ENCODE measurements around the gene GNG7. TPM values are rescaled to one million over a fixed set of nuclear protein-coding genes. Genes with fewer than 3 reads are reported as not detected.

GNG7 gene
- total RNA-seq, 1 experiment from 2014 or later: 0.87 TPM

GRCh38 chr19:2701361-2702169, 929 bp downstream of the GNG7 start:
- intact Hi-C loops (cut with micrococcal nuclease; ENCODE audit: unreplicated experiment): no loop called here
- Mint-ChIP-seq H3K4me3 (ENCODE audit: low read depth, unreplicated experiment) (peak overlapping the region; percentile 51), H3K27me3 (ENCODE audit: unreplicated experiment) (peaks cover 25% of the 10 kb centered on the region), H3K4me1 (ENCODE audit: low read depth, unreplicated experiment) (no peaks in the 10 kb centered on the region), H3K9me3 (ENCODE audit: low read depth, unreplicated experiment) (no peaks in the 10 kb centered on the region), H3K36me3 (ENCODE audit: insufficient read depth, unreplicated experiment) (peaks cover 6% of the 10 kb centered on the region), H3K27ac (ENCODE audit: unreplicated experiment) (peak overlapping the region; percentile 18)
- no TSS peak for BruUV-seq (replicated peaks)
- TF ChIP-seq CTCF (IDR thresholded peaks at IDR 0.05; ENCODE audit: unreplicated experiment): no peak
- CTCF ChIA-PET: interaction anchor here (0.6 to 1.2 kb wide), 3 partner anchors 16 to 1749 kb away, joined by 3 to 10 read pairs (median 5); no protein-coding TSS in a partner anchor
- DNase-seq: no peak

- Mint-ChIP-seq H3K9me3 (ENCODE audit: low read depth, unreplicated experiment) (no peaks in the 10 kb centered on the region), H3K4me1 (ENCODE audit: low read depth, unreplicated experiment) (no peaks in the 10 kb centered on the region), H3K36me3 (ENCODE audit: insufficient read depth, unreplicated experiment) (peaks cover 6% of the 10 kb centered on the region), H3K27me3 (ENCODE audit: unreplicated experiment) (peaks cover 33% of the 10 kb centered on the region), H3K4me3 (ENCODE audit: low read depth, unreplicated experiment) (no peak overlapping the region), H3K27ac (ENCODE audit: unreplicated experiment) (no peak overlapping the region)
- no TSS peak for BruUV-seq (replicated peaks)
- CTCF ChIA-PET: interaction anchor here (0.7 to 1.2 kb wide), 2 partner anchors 26 to 1750 kb away, joined by 5 to 10 read pairs; no protein-coding TSS in a partner anchor
- DNase-seq: no peak
- intact Hi-C loops (cut with micrococcal nuclease; ENCODE audit: unreplicated experiment): no loop called here
- TF ChIP-seq CTCF (IDR thresholded peaks at IDR 0.05; ENCODE audit: unreplicated experiment): no peak
Observed at GRCh38 chr19:2700660-2701360, 1.7 kb downstream of the GNG7 start.

- H3K27me3 Mint-ChIP-seq (ENCODE audit: unreplicated experiment): peaks cover 44% of the 10 kb centered on the region
- H3K4me1 Mint-ChIP-seq (ENCODE audit: low read depth, unreplicated experiment): peaks cover 8% of the 10 kb centered on the region
- no peak overlapping the region for H3K4me3 Mint-ChIP-seq (ENCODE audit: low read depth, unreplicated experiment)
- DNase-seq: no peak
- no peaks in the 10 kb centered on the region for H3K9me3 Mint-ChIP-seq (ENCODE audit: low read depth, unreplicated experiment)
- no peak overlapping the region for H3K27ac Mint-ChIP-seq (ENCODE audit: unreplicated experiment)
- TF ChIP-seq CTCF (IDR thresholded peaks at IDR 0.05; ENCODE audit: unreplicated experiment): no peak
- H3K36me3 Mint-ChIP-seq (ENCODE audit: insufficient read depth, unreplicated experiment): peaks cover 6% of the 10 kb centered on the region
- BruUV-seq (replicated peaks): no TSS peak
- intact Hi-C loops (cut with micrococcal nuclease; ENCODE audit: unreplicated experiment): no loop called here
- CTCF ChIA-PET: interaction anchor here (0.6 kb wide), 1 partner anchor 97 kb away, joined by 7 read pairs; no protein-coding TSS in a partner anchor
Observed at GRCh38 chr19:2699413-2700140, 2.9 kb downstream of the GNG7 start.

- intact Hi-C loops (cut with micrococcal nuclease; ENCODE audit: unreplicated experiment): no loop called here
- TF ChIP-seq CTCF (IDR thresholded peaks at IDR 0.05; ENCODE audit: unreplicated experiment): no peak
- no TSS peak for BruUV-seq (replicated peaks)
- no peak for DNase-seq
- Mint-ChIP-seq H3K27ac (ENCODE audit: unreplicated experiment) (no peak overlapping the region), H3K27me3 (ENCODE audit: unreplicated experiment) (peaks cover 22% of the 10 kb centered on the region), H3K4me1 (ENCODE audit: low read depth, unreplicated experiment) (peaks cover 8% of the 10 kb centered on the region), H3K9me3 (ENCODE audit: low read depth, unreplicated experiment) (no peaks in the 10 kb centered on the region), H3K36me3 (ENCODE audit: insufficient read depth, unreplicated experiment) (no peaks in the 10 kb centered on the region), H3K4me3 (ENCODE audit: low read depth, unreplicated experiment) (no peak overlapping the region)
- CTCF ChIA-PET: no interaction called here
Observed at GRCh38 chr19:2694196-2694595, 8.3 kb downstream of the GNG7 start.

Data from Calu3 (cell line).